ENCODE data around the gene C16orf54.
"Not testable (repeated sequence)": the region's sequence is repeated elsewhere in the genome, so short reads cannot be mapped to it uniquely, and the experiment has no call there.

The C16orf54 gene

GRCh38 chr16:29743475-29743826, 2.3 kb downstream of the C16orf54 start:
- no peak overlapping the region for H3K27ac ChIP-seq

GRCh38 chr16:29742683-29743275, 3.0 kb downstream of the C16orf54 start:
- DNase-seq (ENCODE audit: low read depth, low spot score) = no peak
- no peak overlapping the region for H3K27ac ChIP-seq

More at GRCh38 chr16:29743475-29743826, 2.3 kb downstream of the C16orf54 start:
- no peak for DNase-seq (ENCODE audit: low read depth, low spot score)

- not testable (repeated sequence) for DNase-seq (ENCODE audit: low read depth, low spot score); H3K27ac ChIP-seq
Observed at GRCh38 chr16:29740630-29741015, 5.2 kb downstream of the C16orf54 start.

- not testable (repeated sequence) for DNase-seq (ENCODE audit: low read depth, low spot score); H3K27ac ChIP-seq
Observed at GRCh38 chr16:29739927-29740629, 5.7 kb downstream of the C16orf54 start.

- no peak overlapping the region for H3K27ac ChIP-seq
- no peak for DNase-seq (ENCODE audit: low read depth, low spot score)
Observed at GRCh38 chr16:29738514-29738913, 7.3 kb downstream of the C16orf54 start.

GRCh38 chr16:29737713-29738112, 8.1 kb downstream of the C16orf54 start:
- no peak for DNase-seq (ENCODE audit: low read depth, low spot score)
- no peak overlapping the region for H3K27ac ChIP-seq

- no peak overlapping the region for H3K27ac ChIP-seq
- no peak for DNase-seq (ENCODE audit: low read depth, low spot score)
Observed at GRCh38 chr16:29736764-29737163, 9.0 kb downstream of the C16orf54 start.

- no peak for DNase-seq (ENCODE audit: low read depth, low spot score)
- no peak overlapping the region for H3K27ac ChIP-seq
Observed at GRCh38 chr16:29736112-29736511, 9.7 kb downstream of the C16orf54 start.

GRCh38 chr16:29734786-29735185, 11.0 kb downstream of the C16orf54 start:
- no peak for DNase-seq (ENCODE audit: low read depth, low spot score)
- H3K27ac ChIP-seq = no peak overlapping the region

GRCh38 chr16:29731768-29732601, 13.8 kb downstream of the C16orf54 start:
- not testable (repeated sequence) for H3K27ac ChIP-seq; DNase-seq (ENCODE audit: low read depth, low spot score)

- DNase-seq (ENCODE audit: low read depth, low spot score) = no peak
- H3K27ac ChIP-seq = no peak overlapping the region
Observed at GRCh38 chr16:29730649-29731048, 15.1 kb downstream of the C16orf54 start.

GRCh38 chr16:29729116-29729521, 16.7 kb downstream of the C16orf54 start:
- no peak for DNase-seq (ENCODE audit: low read depth, low spot score)
- H3K27ac ChIP-seq = no peak overlapping the region

GRCh38 chr16:29727452-29727851, 18.3 kb downstream of the C16orf54 start:
- DNase-seq (ENCODE audit: low read depth, low spot score) = no peak
- H3K27ac ChIP-seq = no peak overlapping the region

- H3K27ac ChIP-seq = no peak overlapping the region
- no peak for DNase-seq (ENCODE audit: low read depth, low spot score)
Observed at GRCh38 chr16:29726845-29727377, 18.9 kb downstream of the C16orf54 start.

GRCh38 chr16:29721167-29721879, 24.5 kb downstream of the C16orf54 start:
- H3K27ac ChIP-seq; DNase-seq (ENCODE audit: low read depth, low spot score): not testable (repeated sequence)

- DNase-seq (ENCODE audit: low read depth, low spot score) = no peak
- H3K27ac ChIP-seq = no peak overlapping the region
Observed at GRCh38 chr16:29720703-29721102, 25.1 kb downstream of the C16orf54 start.

- H3K27ac ChIP-seq = no peak overlapping the region
- no peak for DNase-seq (ENCODE audit: low read depth, low spot score)
Observed at GRCh38 chr16:29719063-29719462, 26.7 kb downstream of the C16orf54 start.

- no peak for DNase-seq (ENCODE audit: low read depth, low spot score)
- H3K27ac ChIP-seq = no peak overlapping the region
Observed at GRCh38 chr16:29717113-29717512, 28.7 kb downstream of the C16orf54 start.

GRCh38 chr16:29714972-29715371, 30.8 kb downstream of the C16orf54 start:
- DNase-seq (ENCODE audit: low read depth, low spot score) = no peak
- no peak overlapping the region for H3K27ac ChIP-seq

GRCh38 chr16:29714396-29714795, 31.4 kb downstream of the C16orf54 start:
- DNase-seq (ENCODE audit: low read depth, low spot score) = no peak
- no peak overlapping the region for H3K27ac ChIP-seq

All from epithelial cell of prostate (primary cell).